ENCODE measurements around the gene LAMC1. TPM values are rescaled to one million over a fixed set of nuclear protein-coding genes. Genes with fewer than 3 reads are reported as not detected.

The LAMC1 gene
- total and polyA plus RNA-seq, 2 of the 4 experiments (the other 2 are of a cell fraction): 249 to 394 TPM

GRCh38 chr1:183186841-183187240, 163.6 kb downstream of the LAMC1 start:
- no peak overlapping the region for H3K14ac ChIP-seq (replicated peaks; ENCODE audit: low read depth, low read length)
- H3K4me2 ChIP-seq (ENCODE audit: low read depth, low read length): no peak overlapping the region
- no peak for ATAC-seq (ENCODE audit: low read depth)
- in situ Hi-C loops (cut with MboI; ENCODE audit: low sequenced_read_pairs): no loop called here
- no peaks in the 10 kb centered on the region for H3K27me3 ChIP-seq (ENCODE audit: control insufficient read depth, insufficient read depth, low read length)
- H2BK20ac ChIP-seq (ENCODE audit: low read depth, low read length): no peak overlapping the region
- H3K56ac ChIP-seq (ENCODE audit: extremely low read depth, insufficient read depth, low read length): no peak overlapping the region
- no peak overlapping the region for H2BK5ac ChIP-seq (ENCODE audit: low read depth, low read length, poor library complexity, severe bottlenecking)
- dilution Hi-C loops (cut with HindIII; ENCODE audit: low sequenced_read_pairs, unreplicated experiment): no loop called here
- H3K27ac ChIP-seq (ENCODE audit: insufficient read depth, low read length): no peak overlapping the region
- BruUV-seq (replicated peaks): no TSS peak
- H2AK5ac ChIP-seq (ENCODE audit: low read depth, low read length): no peak overlapping the region
- no peaks in the 10 kb centered on the region for H3K36me3 ChIP-seq (ENCODE audit: control insufficient read depth, insufficient read depth, low read length)
- H2AFZ ChIP-seq (replicated peaks; ENCODE audit: low read length, poor library complexity): no peak overlapping the region
- H3K18ac ChIP-seq (ENCODE audit: low read depth, low read length): no peak overlapping the region
- ChIA-PET CTCF (no interaction called here), POLR2A (ENCODE audit: unreplicated experiment) (no interaction called here)
- H2BK15ac ChIP-seq (ENCODE audit: low read depth, low read length): no peak overlapping the region
- no peak overlapping the region for H4K91ac ChIP-seq (ENCODE audit: insufficient read depth, low read depth, low read length)
- H3K23ac ChIP-seq (ENCODE audit: low read depth, low read length): no peak overlapping the region
- no peak overlapping the region for H2AK9ac ChIP-seq (replicated peaks; ENCODE audit: low read depth, low read length, poor library complexity)
- H4K20me1 ChIP-seq (ENCODE audit: insufficient read depth, low read length): no peaks in the 10 kb centered on the region
- no peaks in the 10 kb centered on the region for H3K9me3 ChIP-seq (ENCODE audit: control insufficient read depth, insufficient read depth, low read length)
- 100% methylated on average over 1 of the region's 4 CpGs; no CpG with 5 or more reads in 1 of the 2 experiments for WGBS, 2 experiments (ENCODE audit: extremely low coverage in 2 of 2, insufficient read length in 1 of 2)
- no peak for TF ChIP-seq MAFK (IDR thresholded peaks at IDR 0.05; ENCODE audit: low read depth, low read length)
- TF ChIP-seq MXI1 (IDR thresholded peaks at IDR 0.05; ENCODE audit: borderline replicate concordance, low read depth, low read length): no peak
- TF ChIP-seq NFE2L2 (IDR thresholded peaks at IDR 0.05; ENCODE audit: low read depth, low read length): no peak
- TF ChIP-seq MAZ (IDR thresholded peaks at IDR 0.05; ENCODE audit: borderline replicate concordance, low read depth, low read length): no peak
- TF ChIP-seq POLR2A (IDR thresholded peaks at IDR 0.05; ENCODE audit: low read depth, low read length): no peak
- no peak for TF ChIP-seq BHLHE40 (IDR thresholded peaks at IDR 0.05; ENCODE audit: low read depth, low read length)
- no peak for TF ChIP-seq USF2 (IDR thresholded peaks at IDR 0.05; ENCODE audit: low read depth, low read length)
- TF ChIP-seq RAD21 (IDR thresholded peaks at IDR 0.05; ENCODE audit: low read length): no peak
- TF ChIP-seq SMC3 (IDR thresholded peaks at IDR 0.05; ENCODE audit: low read depth, low read length): no peak
- no peak for TF ChIP-seq CTCF (conservative IDR thresholded peaks at IDR 0.05; ENCODE audit: low read depth, low read length)
- H3K4me3 ChIP-seq (ENCODE audit: insufficient read depth, low read depth, low read length): no peak overlapping the region
- intact Hi-C loops (cut with micrococcal nuclease): no loop called here
- no peak overlapping the region for H2BK120ac ChIP-seq (ENCODE audit: low read depth, low read length)
- no peak overlapping the region for H3K9ac ChIP-seq (ENCODE audit: low read depth, low read length)
- no peak overlapping the region for H4K5ac ChIP-seq (ENCODE audit: low read depth, low read length)
- peaks cover 2% of the 10 kb centered on the region; the same call in 1 of the 2 replicates for H3K9me1 ChIP-seq (ENCODE audit: insufficient read depth, low read length)
- H3K4ac ChIP-seq (ENCODE audit: low read depth, low read length): no peak overlapping the region
- H3K4me1 ChIP-seq (ENCODE audit: control insufficient read depth, insufficient read depth, low read length): peaks cover 4% of the 10 kb centered on the region; the same call in 1 of the 2 replicates
- DNase-seq: no peak
- no peak overlapping the region for H4K8ac ChIP-seq (ENCODE audit: low read depth in 2 of 2, low read length in 2 of 2)
- H3K79me1 ChIP-seq (ENCODE audit: low read depth in 1 of 2, low read length in 2 of 2): no peaks in the 10 kb centered on the region

Data from IMR-90 (cell line).